Body of pancreas (tissue), 4 donors: ENCODE measurements around the gene GALNT5.

ENCODE experiments used
- POLR2A ChIP-seq, 3 donors: fragments of 450-650 bp; IDR thresholded peaks; one replicate each; pipeline ENCODE4 v1.6.1; 2016; ENCODE audit warnings: antibody characterized with exemption in 3 of 3, mild to moderate bottlenecking in 2 of 3
- TF ChIP-seq, protein P1 (sequence below), 7 experiments: fragments of 450-650 bp in 4 of 7; fragments of 200-600 bp in 3 of 7; sonication (generic) in 3 of 7; IDR thresholded peaks; one replicate each; pipeline ENCODE4 v1.5.1; 2016 to 2019; ENCODE audit warnings: antibody characterized with exemption in 7 of 7

DNA sequence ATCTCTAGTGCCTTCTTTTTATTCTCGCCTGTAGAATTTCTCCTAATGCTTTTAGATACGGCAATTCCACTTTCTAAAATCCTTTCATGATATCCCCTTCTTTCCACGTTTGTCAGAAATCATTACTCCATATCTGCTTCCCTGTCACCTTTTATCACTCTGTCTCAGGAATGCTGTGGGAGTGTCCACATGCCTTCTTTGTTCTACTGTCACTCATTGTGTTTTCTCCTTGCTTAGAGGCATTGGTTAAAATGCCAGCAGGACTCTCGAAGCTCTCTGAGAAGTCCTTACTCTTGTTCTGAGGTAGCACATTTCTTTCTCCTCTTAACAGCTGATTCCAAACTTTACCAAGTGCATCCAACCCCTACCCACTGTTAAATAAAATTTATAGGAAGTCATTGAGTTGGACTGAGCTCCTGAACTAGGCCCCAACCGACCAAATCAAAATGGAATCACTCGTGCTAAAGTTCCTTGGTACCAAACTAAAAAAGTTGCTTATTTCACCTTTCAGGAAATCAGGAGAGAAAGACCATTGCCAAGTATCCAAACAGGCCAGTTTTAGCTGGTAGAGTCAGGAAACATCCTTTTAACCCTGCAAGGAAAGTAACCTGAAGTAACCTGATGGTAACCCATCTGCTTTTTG lies 10.6 kb upstream of the GALNT5 start:
- TF ChIP-seq, protein P1, sequence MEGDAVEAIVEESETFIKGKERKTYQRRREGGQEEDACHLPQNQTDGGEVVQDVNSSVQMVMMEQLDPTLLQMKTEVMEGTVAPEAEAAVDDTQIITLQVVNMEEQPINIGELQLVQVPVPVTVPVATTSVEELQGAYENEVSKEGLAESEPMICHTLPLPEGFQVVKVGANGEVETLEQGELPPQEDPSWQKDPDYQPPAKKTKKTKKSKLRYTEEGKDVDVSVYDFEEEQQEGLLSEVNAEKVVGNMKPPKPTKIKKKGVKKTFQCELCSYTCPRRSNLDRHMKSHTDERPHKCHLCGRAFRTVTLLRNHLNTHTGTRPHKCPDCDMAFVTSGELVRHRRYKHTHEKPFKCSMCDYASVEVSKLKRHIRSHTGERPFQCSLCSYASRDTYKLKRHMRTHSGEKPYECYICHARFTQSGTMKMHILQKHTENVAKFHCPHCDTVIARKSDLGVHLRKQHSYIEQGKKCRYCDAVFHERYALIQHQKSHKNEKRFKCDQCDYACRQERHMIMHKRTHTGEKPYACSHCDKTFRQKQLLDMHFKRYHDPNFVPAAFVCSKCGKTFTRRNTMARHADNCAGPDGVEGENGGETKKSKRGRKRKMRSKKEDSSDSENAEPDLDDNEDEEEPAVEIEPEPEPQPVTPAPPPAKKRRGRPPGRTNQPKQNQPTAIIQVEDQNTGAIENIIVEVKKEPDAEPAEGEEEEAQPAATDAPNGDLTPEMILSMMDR (IDR thresholded peaks at IDR 0.05), result no peak
- TF ChIP-seq POLR2A (IDR thresholded peaks at IDR 0.05), result no peak
